GM12874 (cell line): ENCODE measurements around the gene ARHGAP10.
A peak's percentile ranks its signal among the peaks of the same experiment; 100 is the strongest.

Experiments
- TF ChIP-seq, protein P1 (sequence below): IDR thresholded peaks from 2 replicates; pipeline ENCODE4 v1.5.1; 2011; ENCODE audit warnings: low read depth, mild to moderate bottlenecking, control low read depth, low read length, moderate library complexity; ENCODE audit not compliant: insufficient read depth

The ARHGAP10 gene

DNA sequence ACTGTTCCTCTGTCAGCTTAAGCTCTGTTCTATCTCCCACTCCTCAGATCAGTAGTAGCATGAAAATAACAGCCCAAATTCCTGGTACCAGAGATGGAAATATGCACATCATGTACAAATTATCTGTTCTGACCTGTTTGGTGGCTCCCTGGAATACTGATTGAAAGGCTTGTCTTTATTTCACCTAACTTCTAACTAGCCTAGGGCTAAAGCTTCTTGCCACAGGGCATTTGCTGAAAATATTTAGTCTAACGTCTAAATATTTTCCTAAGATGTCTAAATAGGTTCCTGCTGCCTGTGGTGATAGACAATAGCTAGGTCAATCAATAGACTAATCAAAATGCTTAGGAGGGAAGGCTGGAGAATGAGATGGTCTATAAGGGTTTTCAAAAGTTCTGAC lies 35.0 kb upstream of the ARHGAP10 start:
- TF ChIP-seq, protein P1, sequence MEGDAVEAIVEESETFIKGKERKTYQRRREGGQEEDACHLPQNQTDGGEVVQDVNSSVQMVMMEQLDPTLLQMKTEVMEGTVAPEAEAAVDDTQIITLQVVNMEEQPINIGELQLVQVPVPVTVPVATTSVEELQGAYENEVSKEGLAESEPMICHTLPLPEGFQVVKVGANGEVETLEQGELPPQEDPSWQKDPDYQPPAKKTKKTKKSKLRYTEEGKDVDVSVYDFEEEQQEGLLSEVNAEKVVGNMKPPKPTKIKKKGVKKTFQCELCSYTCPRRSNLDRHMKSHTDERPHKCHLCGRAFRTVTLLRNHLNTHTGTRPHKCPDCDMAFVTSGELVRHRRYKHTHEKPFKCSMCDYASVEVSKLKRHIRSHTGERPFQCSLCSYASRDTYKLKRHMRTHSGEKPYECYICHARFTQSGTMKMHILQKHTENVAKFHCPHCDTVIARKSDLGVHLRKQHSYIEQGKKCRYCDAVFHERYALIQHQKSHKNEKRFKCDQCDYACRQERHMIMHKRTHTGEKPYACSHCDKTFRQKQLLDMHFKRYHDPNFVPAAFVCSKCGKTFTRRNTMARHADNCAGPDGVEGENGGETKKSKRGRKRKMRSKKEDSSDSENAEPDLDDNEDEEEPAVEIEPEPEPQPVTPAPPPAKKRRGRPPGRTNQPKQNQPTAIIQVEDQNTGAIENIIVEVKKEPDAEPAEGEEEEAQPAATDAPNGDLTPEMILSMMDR = no peak

GRCh38 chr4:147704846-147705245 lies 27.0 kb upstream of the ARHGAP10 start:
- TF ChIP-seq, protein P1 = no peak

- TF ChIP-seq, protein P1 = peak; percentile 76; the same call in 1 of the 2 replicates
Observed at GRCh38 chr4:147707892-147708672, 23.8 kb upstream of the ARHGAP10 start.

- TF ChIP-seq, protein P1 = no peak
Observed at GRCh38 chr4:147709999-147710398, 21.9 kb upstream of the ARHGAP10 start.

DNA sequence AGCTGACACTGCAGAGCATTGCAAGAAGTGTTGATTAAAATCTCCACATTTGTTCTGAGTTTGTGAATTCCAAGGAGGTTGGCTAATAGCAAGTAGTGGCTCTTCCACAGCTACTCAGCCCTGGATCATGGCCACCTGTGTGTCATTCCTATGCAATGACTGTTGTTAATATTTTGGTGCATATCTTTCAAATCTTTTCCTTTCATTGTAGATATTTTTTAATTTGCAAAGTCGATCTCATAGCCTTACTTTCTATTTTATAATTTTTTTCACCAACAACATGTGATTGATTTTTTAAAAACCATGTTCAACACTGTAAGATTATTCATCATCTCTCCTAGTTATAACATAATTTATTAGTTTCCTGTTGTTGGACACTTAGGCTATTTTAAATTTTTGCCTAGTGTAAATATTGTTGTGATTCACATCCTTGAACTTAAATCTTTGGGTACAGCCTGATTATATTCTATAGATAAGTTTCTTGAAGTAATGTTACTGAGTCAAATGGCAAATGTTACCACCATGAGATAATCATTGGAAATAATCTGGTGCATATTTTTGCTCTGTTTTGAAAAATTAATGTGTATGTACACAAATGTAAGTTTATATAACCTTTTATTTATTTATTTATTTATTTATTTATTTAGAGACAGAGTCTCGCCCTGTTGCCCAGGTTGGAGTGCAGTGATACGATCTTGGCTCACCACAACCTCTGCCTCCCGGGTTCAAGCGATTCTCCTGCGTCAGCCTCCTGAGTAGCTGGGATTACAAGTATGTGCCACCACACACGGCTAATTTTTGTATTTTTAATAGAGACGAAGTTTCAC lies 17.1 kb upstream of the ARHGAP10 start:
- TF ChIP-seq, protein P1 = no peak

GRCh38 chr4:147717878-147718277 lies 14.0 kb upstream of the ARHGAP10 start:
- TF ChIP-seq, protein P1 = no peak

GRCh38 chr4:147723326-147723725 lies 8.6 kb upstream of the ARHGAP10 start:
- TF ChIP-seq, protein P1 = no peak
